Coronary artery (tissue), 2 donors: ENCODE data around the gene SRD5A3.

Experiments
- DNase-seq: peaks from one replicate; pipeline ENCODE4 v3.0.0-alpha.2; 2017; ENCODE audit warnings: low spot score
- H3K27ac ChIP-seq, 2 donors: fragments of 200-600 bp; sonication (generic); one replicate each; pipeline ENCODE4 v1.5.1; 2016 to 2019
- H3K4me3 ChIP-seq: fragments of 200-600 bp; sonication (generic); 2 replicates; pipeline ENCODE4 v1.5.1; 2016; ENCODE audit warnings: mild to moderate bottlenecking, moderate library complexity
- CTCF ChIP-seq: fragments of 200-600 bp; sonication (generic); IDR thresholded peaks from one replicate; pipeline ENCODE4 v1.5.1; 2019; ENCODE audit warnings: antibody characterized with exemption

Gene SRD5A3

GRCh38 chr4:55363691-55364351 lies 17.8 kb downstream of the SRD5A3 start:
- H3K27ac ChIP-seq, result no peak overlapping the region
- DNase-seq, result no peak
- no peak for TF ChIP-seq CTCF
- no peak overlapping the region for H3K4me3 ChIP-seq

- no peak overlapping the region for H3K4me3 ChIP-seq
- no peak for TF ChIP-seq CTCF
- DNase-seq, result no peak
- H3K27ac ChIP-seq, result no peak overlapping the region
These were observed 18.8 kb downstream of the SRD5A3 start for GRCh38 chr4:55364691-55365344.

- no peak for TF ChIP-seq CTCF
- Histone ChIP-seq H3K27ac (no peak overlapping the region), H3K4me3 (no peak overlapping the region)
- no peak for DNase-seq
These were observed 19.3 kb downstream of the SRD5A3 start for GRCh38 chr4:55365345-55365728.

GRCh38 chr4:55366621-55367020 lies 20.6 kb downstream of the SRD5A3 start:
- H3K27ac ChIP-seq, result no peak overlapping the region
- H3K4me3 ChIP-seq, result no peak overlapping the region
- DNase-seq, result no peak
- TF ChIP-seq CTCF, result no peak

GRCh38 chr4:55367084-55367722 lies 21.2 kb downstream of the SRD5A3 start:
- Histone ChIP-seq H3K4me3 (no peak overlapping the region), H3K27ac (no peak overlapping the region)
- DNase-seq, result no peak
- no peak for TF ChIP-seq CTCF

- no peak for DNase-seq
- Histone ChIP-seq H3K4me3 (no peak overlapping the region), H3K27ac (no peak overlapping the region)
- no peak for TF ChIP-seq CTCF
These were observed 23.9 kb downstream of the SRD5A3 start for GRCh38 chr4:55369968-55370367.

DNA sequence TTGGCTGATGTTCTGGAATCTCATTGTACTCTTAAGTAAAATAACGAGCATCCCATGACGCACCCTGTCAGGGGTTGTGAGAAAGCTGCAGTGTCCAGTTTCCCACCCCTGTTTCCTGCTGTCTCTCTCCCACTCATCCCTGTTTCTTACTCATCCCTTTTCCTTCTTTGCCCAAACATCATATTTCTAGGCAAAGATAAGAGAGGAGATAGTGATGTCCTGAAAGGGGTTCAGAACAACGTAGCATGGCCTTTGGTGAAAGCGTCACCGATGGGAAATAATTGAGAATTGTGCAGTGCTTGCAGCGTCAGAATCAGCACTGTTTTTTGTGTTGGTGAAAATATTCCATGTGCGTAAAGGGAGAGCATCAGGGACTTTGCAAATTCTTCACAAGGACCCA lies 26.2 kb downstream of the SRD5A3 start:
- Histone ChIP-seq H3K4me3 (no peak overlapping the region), H3K27ac (no peak overlapping the region)
- TF ChIP-seq CTCF, result no peak
- DNase-seq, result no peak
